Thymus (tissue), 11 donors: ENCODE results near the gene NRG3. TPM values are rescaled to one million over a fixed set of nuclear protein-coding genes. Genes with fewer than 3 reads are reported as not detected.

Experiments used
- DNase-seq, 9 donors: peaks; one replicate each; pipeline ENCODE4 v3.0.0-alpha.2; 2013; ENCODE audit warnings: low spot score in 9 of 9, low read depth in 6 of 9, missing footprints in 1 of 9
- H3K27ac ChIP-seq, 2 donors: one replicate each; pipeline ENCODE4 v1.5.1; 2013; ENCODE audit warnings: control low read depth in 1 of 2, low read depth in 1 of 2, low read length in 1 of 2, mild to moderate bottlenecking in 1 of 2, moderate library complexity in 1 of 2
- H3K27me3 ChIP-seq, 2 donors: one replicate each; pipeline ENCODE4 v1.5.1; 2013; ENCODE audit warnings: low read length in 1 of 2; ENCODE audit not compliant: control insufficient read depth in 2 of 2, insufficient read depth in 1 of 2
- H3K36me3 ChIP-seq, 2 donors: one replicate each; pipeline ENCODE4 v1.5.1; 2013; ENCODE audit warnings: low read length in 1 of 2, mild to moderate bottlenecking in 1 of 2, moderate library complexity in 1 of 2; ENCODE audit not compliant: control insufficient read depth in 2 of 2, insufficient read depth in 2 of 2
- H3K4me1 ChIP-seq, 2 donors: one replicate each; pipeline ENCODE4 v1.5.1; 2013; ENCODE audit warnings: low read length in 2 of 2; ENCODE audit not compliant: control insufficient read depth in 2 of 2, insufficient read depth in 2 of 2
- H3K4me3 ChIP-seq, 2 donors: one replicate each; pipeline ENCODE4 v1.5.1; 2013; ENCODE audit warnings: low read length in 2 of 2, control low read depth in 1 of 2, mild to moderate bottlenecking in 1 of 2
- H3K9me3 ChIP-seq, 2 donors: one replicate each; pipeline ENCODE4 v1.5.1; 2013; ENCODE audit warnings: low read length in 1 of 2, mild to moderate bottlenecking in 1 of 2; ENCODE audit not compliant: control insufficient read depth in 2 of 2, insufficient read depth in 1 of 2
- WGBS: extraction: QIAGEN DNeasy Blood & Tissue Kit; methylation state at CpG from one replicate; pipeline ENCODE4 v1.1.7; 2013; 5-methylcytosine and 5-hydroxymethylcytosine counted together
- polyA plus RNA-seq: library from polyadenylated mRNA; stranded (reverse); fragments of 200-250 nt; gene quantifications from one replicate; pipeline ENCODE4 v1.2.3, GENCODE V29; 2013
- total RNA-seq: library from RNA; stranded (reverse); fragments of 120-200 nt; gene quantifications from one replicate; pipeline ENCODE4 v1.2.4, GENCODE V29; 2013
- donor health status: healthy.

Gene NRG3
- total and polyA plus RNA-seq, 2 donors: 0.09 TPM; not detected in 1

- Histone ChIP-seq H3K4me3 (no peak overlapping the region), H3K4me1 (no peaks in the 10 kb centered on the region)
- DNase-seq: no peak
Observed at GRCh38 chr10:81863771-81864170, 11.2 kb upstream of the NRG3 start.

GRCh38 chr10:81865581-81865980 lies 9.4 kb upstream of the NRG3 start:
- WGBS: 83% methylated on average over 2 of the region's 2 CpGs
- Histone ChIP-seq H3K9me3 (peaks cover 0 to 5% of the 10 kb centered on the region in 2 donors), H3K4me1 (no peaks in the 10 kb centered on the region), H3K27ac (no peak overlapping the region), H3K36me3 (no peaks in the 10 kb centered on the region), H3K4me3 (no peak overlapping the region), H3K27me3 (no peaks in the 10 kb centered on the region)
- no peak for DNase-seq

More at GRCh38 chr10:81863771-81864170, 11.2 kb upstream of the NRG3 start:
- Histone ChIP-seq H3K27ac (no peak overlapping the region), H3K27me3 (no peaks in the 10 kb centered on the region), H3K36me3 (no peaks in the 10 kb centered on the region), H3K9me3 (peaks cover 0 to 5% of the 10 kb centered on the region in 2 donors)

- peaks cover 0 to 5% of the 10 kb centered on the region in 2 donors for H3K9me3 ChIP-seq
- no peak overlapping the region for H3K27ac ChIP-seq
- H3K4me3 ChIP-seq: no peak overlapping the region
- no peak for DNase-seq
- H3K4me1 ChIP-seq: no peaks in the 10 kb centered on the region
- H3K27me3 ChIP-seq: no peaks in the 10 kb centered on the region
- no peaks in the 10 kb centered on the region for H3K36me3 ChIP-seq
Observed at GRCh38 chr10:81866753-81867152, 8.2 kb upstream of the NRG3 start.

GRCh38 chr10:81870472-81870871 lies 4.5 kb upstream of the NRG3 start:
- no peaks in the 10 kb centered on the region for H3K4me1 ChIP-seq
- 90% methylated on average over 4 of the region's 4 CpGs for WGBS
- DNase-seq: no peak
- H3K27ac ChIP-seq: no peak overlapping the region
- H3K9me3 ChIP-seq: no peaks in the 10 kb centered on the region
- no peak overlapping the region for H3K4me3 ChIP-seq
- H3K27me3 ChIP-seq: peaks cover 28 to 29% of the 10 kb centered on the region in 2 donors
- H3K36me3 ChIP-seq: no peaks in the 10 kb centered on the region

- 92% methylated on average over 2 of the region's 2 CpGs for WGBS
Observed at GRCh38 chr10:81871558-81871957, 3.4 kb upstream of the NRG3 start.

GRCh38 chr10:81872206-81872862 lies 2.7 kb upstream of the NRG3 start:
- peaks cover 0 to 7% of the 10 kb centered on the region in 2 donors for H3K4me1 ChIP-seq
- peaks cover 44 to 46% of the 10 kb centered on the region in 2 donors for H3K27me3 ChIP-seq
- H3K36me3 ChIP-seq: no peaks in the 10 kb centered on the region
- H3K9me3 ChIP-seq: no peaks in the 10 kb centered on the region
- no peak overlapping the region for H3K27ac ChIP-seq
- no peak overlapping the region for H3K4me3 ChIP-seq
- WGBS: 73% methylated on average over 6 of the region's 6 CpGs
- DNase-seq: no peak

More at GRCh38 chr10:81871558-81871957, 3.4 kb upstream of the NRG3 start:
- Histone ChIP-seq H3K27me3 (peaks cover 38 to 39% of the 10 kb centered on the region in 2 donors), H3K27ac (no peak overlapping the region), H3K36me3 (no peaks in the 10 kb centered on the region), H3K9me3 (no peaks in the 10 kb centered on the region), H3K4me3 (no peak overlapping the region), H3K4me1 (peaks cover 0 to 7% of the 10 kb centered on the region in 2 donors)
- no peak for DNase-seq

- Histone ChIP-seq H3K9me3 (no peaks in the 10 kb centered on the region), H3K27ac (no peak overlapping the region), H3K27me3 (peaks cover 46 to 49% of the 10 kb centered on the region in 2 donors), H3K4me1 (peaks cover 0 to 7% of the 10 kb centered on the region in 2 donors), H3K4me3 (no peak overlapping the region), H3K36me3 (no peaks in the 10 kb centered on the region)
- WGBS: 19% methylated on average over 12 of the region's 12 CpGs
- no peak for DNase-seq
Observed at GRCh38 chr10:81873231-81873931, 1.6 kb upstream of the NRG3 start.

- DNase-seq: peak in 1 of 9 donors; percentile 8
- peak overlapping the region in 1 of 2 donors; percentile 8 for H3K4me3 ChIP-seq
- H3K9me3 ChIP-seq: no peaks in the 10 kb centered on the region
- H3K27ac ChIP-seq: no peak overlapping the region
- no peaks in the 10 kb centered on the region for H3K36me3 ChIP-seq
- peaks cover 46 to 49% of the 10 kb centered on the region in 2 donors for H3K27me3 ChIP-seq
- 1% methylated on average over 80 of the region's 80 CpGs for WGBS
- H3K4me1 ChIP-seq: peaks cover 0 to 7% of the 10 kb centered on the region in 2 donors
Observed at GRCh38 chr10:81873932-81874816, 820 bp upstream of the NRG3 start.
